Measurements from ENCODE around the gene FBL. TPM values are rescaled to one million over a fixed set of nuclear protein-coding genes. Genes with fewer than 3 reads are reported as not detected.

The FBL gene
- total and polyA plus RNA-seq, 2 of the 8 experiments (the other 6 are each of a cell fraction or from before 2014, with no cell fraction given): 790 to 1,361 TPM

DNA sequence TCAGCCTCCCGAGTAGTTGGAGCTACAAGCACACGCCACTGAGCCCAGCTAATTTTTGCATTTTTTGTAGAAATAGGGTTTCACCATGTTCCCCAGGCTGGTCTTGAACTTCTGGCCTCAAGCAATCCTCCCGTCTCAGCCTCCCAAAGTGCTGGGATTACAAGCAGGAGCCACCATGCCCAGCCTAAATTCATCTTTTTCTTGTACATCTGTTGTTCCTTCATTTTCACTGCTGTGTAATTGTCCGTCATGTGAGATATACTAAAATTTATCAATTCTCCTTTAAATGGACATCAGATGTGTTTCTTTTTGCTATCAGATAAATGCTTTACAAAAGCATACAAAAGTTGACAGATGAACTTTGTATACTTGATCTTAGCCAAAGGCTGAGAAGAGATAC, 35.1 kb downstream of the FBL start:
- DNase-seq (ENCODE audit: low read depth in 1 of 2, low spot score in 2 of 2) (no peak), FAIRE-seq (no peak)
- 86% methylated on average over 4 of the region's 4 CpGs; no CpG with 5 or more reads in 1 of the 2 experiments for WGBS, 2 experiments (ENCODE audit: extremely low coverage in 1 of 2, insufficient coverage in 1 of 2, insufficient read length in 1 of 2, insufficient replicate concordance in 2 of 2, low coverage in 1 of 2, low lambda C conversion rate in 2 of 2, missing lambda C conversion rate in 1 of 2)
- Histone ChIP-seq H3K4ac (replicated peaks; ENCODE audit: insufficient read length, low read depth, low read length) (no peak overlapping the region), H3K23ac (ENCODE audit: insufficient read length) (no peak overlapping the region), H3K27me3 (replicated peaks in 1 of 4; ENCODE audit: control insufficient read depth in 3 of 4, extremely low read depth in 1 of 4, insufficient read depth in 3 of 4, low read length in 3 of 4) (no peaks in the 10 kb centered on the region), H2BK15ac (ENCODE audit: low read length) (no peak overlapping the region), H3K9ac (replicated peaks in 1 of 4; ENCODE audit: extremely low read depth in 1 of 4, low read depth in 3 of 4, low read length in 3 of 4) (no peak overlapping the region), H3K27ac (ENCODE audit: low read depth, low read length) (no peak overlapping the region), H3K4me2 (ENCODE audit: insufficient read depth in 1 of 2, low read depth in 2 of 2, low read length in 2 of 2) (no peak overlapping the region), H3K36me3 (ENCODE audit: control insufficient read depth in 2 of 4, insufficient read depth in 4 of 4, low read length in 3 of 4) (no peaks in the 10 kb centered on the region), H2BK12ac (ENCODE audit: low read depth, low read length) (no peak overlapping the region), H3K18ac (ENCODE audit: extremely low read depth, low read length) (no peak overlapping the region), H3K79me2 (ENCODE audit: control insufficient read depth in 1 of 2, insufficient read depth in 2 of 2, low read length in 2 of 2) (no peaks in the 10 kb centered on the region), H3K4me3 (ENCODE audit: extremely low read depth in 1 of 4, insufficient read depth in 2 of 4, low read depth in 3 of 4, low read length in 4 of 4) (no peak overlapping the region), H4K91ac (replicated peaks; ENCODE audit: insufficient read length, low read length) (no peak overlapping the region), H2BK5ac (ENCODE audit: low read depth, low read length) (no peak overlapping the region), H4K8ac (ENCODE audit: extremely low read depth, insufficient read depth, low read length) (no peak overlapping the region), H2BK20ac (ENCODE audit: low read length) (no peak overlapping the region), H3K4me1 (replicated peaks in 1 of 4; ENCODE audit: control insufficient read depth in 3 of 4, insufficient read depth in 4 of 4, low read length in 3 of 4) (no peaks in the 10 kb centered on the region), H3K56ac (replicated peaks; ENCODE audit: insufficient read length, low read depth, low read length) (no peak overlapping the region), H2AK5ac (ENCODE audit: low read depth, low read length) (no peak overlapping the region), H4K5ac (ENCODE audit: insufficient read length, low read depth, low read length) (no peak overlapping the region), H4K20me1 (replicated peaks in 1 of 2; ENCODE audit: control insufficient read depth in 1 of 2, insufficient read depth in 2 of 2, low read length in 2 of 2) (peaks cover 0 to 3% of the 10 kb centered on the region in 2 experiments), H2BK120ac (replicated peaks; ENCODE audit: low read depth, low read length) (no peak overlapping the region), H3K14ac (ENCODE audit: insufficient read length) (no peak overlapping the region), H3K79me1 (ENCODE audit: low read depth, low read length) (no peaks in the 10 kb centered on the region; the same call in 1 of the 2 replicates), H3K23me2 (ENCODE audit: low read depth, low read length) (no peaks in the 10 kb centered on the region), H3K9me3 (ENCODE audit: insufficient read depth in 2 of 2, low read depth in 1 of 2, low read length in 1 of 2) (0 out of 4 replicates have a peak, but pooled peaks cover 0 to 3% of the 10 kb centered on the region in 2 experiments), H2AFZ (ENCODE audit: low read length) (no peak overlapping the region)
- POLR2A ChIA-PET (ENCODE audit: partially characterized antibody): interaction anchor here (1.6 kb wide), 1 partner anchor 8 kb away, joined by 3 read pairs; no protein-coding TSS in a partner anchor
- CTCF ChIA-PET (ENCODE audit: partially characterized antibody): no interaction called here
- TF ChIP-seq SIN3A (conservative IDR thresholded peaks at IDR 0.05 in 1 of 2, IDR thresholded peaks at IDR 0.05 in 1 of 2; ENCODE audit: low read depth in 1 of 2, low read length in 2 of 2) (no peak), TAF7 (optimal IDR thresholded peaks at IDR 0.05; ENCODE audit: borderline replicate concordance, low read depth, low read length) (no peak), EP300 (IDR thresholded peaks at IDR 0.05; ENCODE audit: borderline replicate concordance in 1 of 2, low read depth in 2 of 2, low read length in 2 of 2) (no peak), ASH2L (IDR thresholded peaks at IDR 0.05; ENCODE audit: low read length) (no peak), FOSL1 (IDR thresholded peaks at IDR 0.05; ENCODE audit: insufficient read depth, low read depth, low read length) (no peak), SUZ12 (IDR thresholded peaks at IDR 0.05; ENCODE audit: low read length) (no peak)
- TF ChIP-seq, protein P1, sequence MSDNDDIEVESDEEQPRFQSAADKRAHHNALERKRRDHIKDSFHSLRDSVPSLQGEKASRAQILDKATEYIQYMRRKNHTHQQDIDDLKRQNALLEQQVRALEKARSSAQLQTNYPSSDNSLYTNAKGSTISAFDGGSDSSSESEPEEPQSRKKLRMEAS (IDR thresholded peaks at IDR 0.05): no peak
- TF ChIP-seq, protein P2, sequence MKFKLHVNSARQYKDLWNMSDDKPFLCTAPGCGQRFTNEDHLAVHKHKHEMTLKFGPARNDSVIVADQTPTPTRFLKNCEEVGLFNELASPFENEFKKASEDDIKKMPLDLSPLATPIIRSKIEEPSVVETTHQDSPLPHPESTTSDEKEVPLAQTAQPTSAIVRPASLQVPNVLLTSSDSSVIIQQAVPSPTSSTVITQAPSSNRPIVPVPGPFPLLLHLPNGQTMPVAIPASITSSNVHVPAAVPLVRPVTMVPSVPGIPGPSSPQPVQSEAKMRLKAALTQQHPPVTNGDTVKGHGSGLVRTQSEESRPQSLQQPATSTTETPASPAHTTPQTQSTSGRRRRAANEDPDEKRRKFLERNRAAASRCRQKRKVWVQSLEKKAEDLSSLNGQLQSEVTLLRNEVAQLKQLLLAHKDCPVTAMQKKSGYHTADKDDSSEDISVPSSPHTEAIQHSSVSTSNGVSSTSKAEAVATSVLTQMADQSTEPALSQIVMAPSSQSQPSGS (IDR thresholded peaks at IDR 0.05; ENCODE audit: low read length): no peak
